ENCODE data around the gene SSNA1.
A peak's percentile ranks its signal among the peaks of the same experiment; 100 is the strongest.

SSNA1 gene

GRCh38 chr9:137185921-137186320 is 2.6 kb upstream of the SSNA1 start:
- DNase-seq = no peak

- DNase-seq = no peak
These were observed 2.1 kb upstream of the SSNA1 start for GRCh38 chr9:137186385-137186784.

- no peak for DNase-seq
These were observed 1.1 kb upstream of the SSNA1 start for GRCh38 chr9:137187386-137187785.

- DNase-seq = no peak
These were observed 388 bp upstream of the SSNA1 start for GRCh38 chr9:137188086-137188489.

- no peak for DNase-seq
These were observed 1.1 kb downstream of the SSNA1 start for GRCh38 chr9:137189297-137190295.

- no peak for DNase-seq
These were observed 1.9 kb downstream of the SSNA1 start for GRCh38 chr9:137190315-137190856.

GRCh38 chr9:137191245-137191644 is 2.8 kb downstream of the SSNA1 start:
- no peak for DNase-seq

- no peak for DNase-seq
These were observed 3.4 kb downstream of the SSNA1 start for GRCh38 chr9:137191691-137192447.

- no peak for DNase-seq
These were observed 3.9 kb downstream of the SSNA1 start for GRCh38 chr9:137192448-137192780.

GRCh38 chr9:137192859-137193258 is 4.4 kb downstream of the SSNA1 start:
- no peak for DNase-seq

GRCh38 chr9:137193771-137194170 is 5.3 kb downstream of the SSNA1 start:
- DNase-seq = no peak

- no peak for DNase-seq
These were observed 5.9 kb downstream of the SSNA1 start for GRCh38 chr9:137194388-137194787.

GRCh38 chr9:137194909-137195308 is 6.4 kb downstream of the SSNA1 start:
- DNase-seq = no peak

- DNase-seq = no peak
These were observed 7.2 kb downstream of the SSNA1 start for GRCh38 chr9:137195525-137196220.

- DNase-seq = no peak
These were observed 9.8 kb downstream of the SSNA1 start for GRCh38 chr9:137198051-137198901.

GRCh38 chr9:137198902-137199283 is 10.4 kb downstream of the SSNA1 start:
- DNase-seq = no peak

- DNase-seq = no peak
These were observed 11.1 kb downstream of the SSNA1 start for GRCh38 chr9:137199411-137200121.

- DNase-seq = peak; percentile 96
These were observed 12.1 kb downstream of the SSNA1 start, which contains the start of gene TPRN for GRCh38 chr9:137200311-137201204. Gene TPRN (minus strand): TSS chr9:137200741. CDS start chr9:137200711, 30 bp downstream.

GRCh38 chr9:137201205-137201868 is 12.9 kb downstream of the SSNA1 start:
- no peak for DNase-seq

- no peak for DNase-seq
These were observed 14.5 kb downstream of the SSNA1 start for GRCh38 chr9:137202966-137203365.

Measured in activated T-cell treated with anti-CD3 and anti-CD28 coated beads for 4 hours (primary cell).